GM18505 (cell line): ENCODE data around the gene FKBP1A.
A peak's percentile ranks its signal among the peaks of the same experiment; 100 is the strongest.
"Not testable (repeated sequence)": the region's sequence is repeated elsewhere in the genome, so short reads cannot be mapped to it uniquely, and the experiment has no call there.

Experiments used
- ATAC-seq: cut with Tn5 transposase; IDR thresholded peaks from one replicate; pipeline ENCODE4 v1.9.1; 2021; ENCODE audit not compliant: unreplicated experiment
- POLR2A ChIP-seq: IDR thresholded peaks from 4 replicates; pipeline ENCODE4 v1.6.1; 2011; ENCODE audit warnings: borderline replicate concordance; ENCODE audit not compliant: insufficient read depth, insufficient read length; ENCODE audit errors: extremely low read depth

Gene FKBP1A

GRCh38 chr20:1345756-1346093 lies 47.1 kb downstream of the FKBP1A start:
- TF ChIP-seq POLR2A, result no peak
- ATAC-seq, result no peak

DNA sequence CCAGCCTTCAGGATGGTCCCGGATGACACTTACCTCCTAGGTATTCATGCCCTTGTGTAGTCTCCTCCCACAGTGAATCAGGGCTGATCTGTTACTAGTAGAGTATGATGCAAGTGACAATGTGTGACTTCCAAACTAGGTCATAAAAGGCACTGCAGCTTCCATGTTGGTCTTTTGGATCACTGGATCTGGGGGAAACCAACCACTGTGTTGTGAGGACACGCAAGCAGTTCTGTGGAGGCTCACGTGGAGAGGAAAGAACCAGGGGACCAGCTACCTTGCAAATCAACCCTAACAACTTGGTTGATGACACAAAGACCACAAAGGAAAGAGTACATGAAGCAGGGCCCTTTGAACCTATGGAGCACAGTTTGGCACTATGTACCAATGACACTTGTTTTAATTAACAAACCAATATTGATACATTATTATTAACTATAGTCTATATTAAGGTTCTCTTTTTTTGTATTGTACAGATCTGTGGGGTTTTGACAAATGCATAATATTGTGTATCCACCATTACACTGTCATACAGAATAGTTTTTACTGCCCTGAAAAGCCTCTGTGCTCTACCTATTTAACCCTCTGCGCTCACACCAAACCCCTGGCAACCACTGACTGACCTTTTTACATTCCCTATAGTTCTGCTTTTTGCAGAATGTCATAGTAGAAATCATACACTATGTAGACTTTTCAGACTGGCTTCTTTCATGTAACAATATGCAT lies 47.7 kb downstream of the FKBP1A start:
- no peak for TF ChIP-seq POLR2A
- no peak for ATAC-seq

GRCh38 chr20:1343446-1344124 lies 49.3 kb downstream of the FKBP1A start:
- ATAC-seq, result not testable (repeated sequence)

GRCh38 chr20:1341561-1342265 lies 51.1 kb downstream of the FKBP1A start:
- no peak for TF ChIP-seq POLR2A
- ATAC-seq, result no peak

DNA sequence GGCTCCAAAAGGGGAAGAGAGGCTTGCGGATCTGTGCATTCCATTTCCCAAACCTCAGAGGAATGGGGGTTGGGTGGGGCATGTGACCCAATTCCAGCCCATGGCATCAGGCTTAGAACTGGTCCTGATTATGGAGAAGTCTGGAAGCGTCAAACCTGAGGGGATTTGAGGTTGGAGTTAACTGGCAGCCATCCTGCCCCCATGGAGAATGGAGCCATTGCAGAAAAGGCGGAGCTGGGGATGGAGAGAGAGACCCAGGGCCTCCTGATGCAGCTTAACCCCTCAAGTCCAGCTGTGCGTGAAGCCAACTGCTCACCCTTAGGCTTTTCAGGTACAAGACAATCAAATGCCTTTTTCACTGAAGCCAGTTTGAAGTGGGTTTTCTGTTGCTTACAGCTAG lies 54.1 kb downstream of the FKBP1A start:
- TF ChIP-seq POLR2A, result no peak
- ATAC-seq, result no peak

GRCh38 chr20:1338096-1338495 lies 54.8 kb downstream of the FKBP1A start:
- no peak for ATAC-seq
- TF ChIP-seq POLR2A, result no peak

- no peak for ATAC-seq
- no peak for TF ChIP-seq POLR2A
Observed at GRCh38 chr20:1337441-1337840, 55.4 kb downstream of the FKBP1A start.

GRCh38 chr20:1336699-1337367 lies 56.0 kb downstream of the FKBP1A start:
- ATAC-seq, result no peak

GRCh38 chr20:1335961-1336698 lies 56.7 kb downstream of the FKBP1A start:
- TF ChIP-seq POLR2A, result peak; percentile 2
- no peak for ATAC-seq

More at GRCh38 chr20:1336699-1337367, 56.0 kb downstream of the FKBP1A start:
- TF ChIP-seq POLR2A, result peak; percentile 3

GRCh38 chr20:1334761-1335160 lies 58.1 kb downstream of the FKBP1A start:
- no peak for ATAC-seq
- no peak for TF ChIP-seq POLR2A

DNA sequence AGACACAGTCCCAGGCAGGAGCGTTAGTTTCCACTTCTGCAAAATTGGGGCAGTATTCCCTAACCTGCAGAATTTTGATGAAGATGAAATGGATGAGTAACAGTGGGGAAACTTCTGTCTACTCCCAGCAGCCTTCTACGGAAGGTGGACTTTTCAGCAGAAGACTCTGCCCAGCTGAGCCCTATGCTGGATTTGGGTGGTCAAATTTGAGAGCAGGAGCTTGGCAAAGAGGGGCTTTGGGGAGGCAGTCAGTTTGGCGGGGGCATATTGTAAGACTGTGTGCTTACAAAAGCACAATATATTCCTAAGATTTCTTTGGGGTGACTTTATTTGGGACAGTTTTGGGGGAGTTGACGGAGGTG lies 58.5 kb downstream of the FKBP1A start:
- no peak for ATAC-seq
- TF ChIP-seq POLR2A, result no peak

- ATAC-seq, result no peak
- no peak for TF ChIP-seq POLR2A
Observed at GRCh38 chr20:1333462-1334369, 59.1 kb downstream of the FKBP1A start.
